GM21360 (cell line): Measurements from ENCODE around the gene FASTK.
"Not testable (repeated sequence)": the region's sequence is repeated elsewhere in the genome, so short reads cannot be mapped to it uniquely, and the experiment has no call there.

ENCODE experiments used
- ATAC-seq: cut with Tn5 transposase; IDR thresholded peaks from one replicate; pipeline ENCODE4 v1.9.1; 2021; ENCODE audit warnings: mild to moderate bottlenecking, moderate library complexity; ENCODE audit not compliant: unreplicated experiment

FASTK gene

DNA sequence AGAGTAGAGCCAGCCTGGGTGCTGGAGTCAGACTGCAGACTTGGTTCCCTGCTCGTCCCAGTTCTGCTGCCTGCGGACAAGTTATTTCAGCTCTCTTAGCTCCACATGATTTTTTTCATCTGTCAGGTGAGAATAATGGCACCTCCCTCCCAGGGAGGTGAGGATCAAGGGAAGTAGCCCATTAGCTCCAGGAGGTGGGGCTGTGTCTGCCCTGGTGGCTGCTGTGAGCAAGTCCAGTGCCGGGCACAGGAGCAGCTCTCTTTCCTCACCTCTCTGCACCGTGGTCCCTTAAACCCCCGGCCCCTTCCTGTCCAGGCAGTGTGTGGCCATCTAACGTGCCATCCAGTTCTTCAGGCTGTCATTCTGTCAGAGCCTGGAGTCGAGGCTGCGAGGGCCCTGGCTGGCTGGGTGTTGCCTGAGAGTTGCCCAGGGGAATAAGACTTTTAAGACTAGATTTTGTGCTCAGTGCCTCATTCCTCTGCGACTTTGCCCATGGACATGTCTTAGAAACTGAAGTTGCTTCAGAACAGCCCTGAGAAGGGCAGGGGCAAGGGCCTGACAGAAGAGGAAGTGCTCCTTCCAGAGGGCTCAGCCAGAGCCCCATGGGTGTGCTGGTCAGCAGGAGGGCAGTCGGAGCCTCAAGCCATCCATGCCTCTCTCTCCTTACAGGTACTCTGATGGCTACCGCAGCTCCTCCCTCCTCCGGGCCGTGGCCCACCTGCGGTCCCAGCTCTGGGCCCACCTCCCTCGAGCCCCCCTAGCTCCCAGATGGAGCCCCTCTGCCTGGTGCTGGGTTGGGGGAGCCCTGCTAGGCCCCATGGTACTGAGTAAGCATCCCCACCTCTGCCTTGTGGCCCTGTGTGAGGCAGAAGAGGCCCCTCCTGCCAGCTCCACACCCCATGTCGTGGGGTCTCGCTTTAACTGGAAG is 47.4 kb downstream of the FASTK start:
- no peak for ATAC-seq

DNA sequence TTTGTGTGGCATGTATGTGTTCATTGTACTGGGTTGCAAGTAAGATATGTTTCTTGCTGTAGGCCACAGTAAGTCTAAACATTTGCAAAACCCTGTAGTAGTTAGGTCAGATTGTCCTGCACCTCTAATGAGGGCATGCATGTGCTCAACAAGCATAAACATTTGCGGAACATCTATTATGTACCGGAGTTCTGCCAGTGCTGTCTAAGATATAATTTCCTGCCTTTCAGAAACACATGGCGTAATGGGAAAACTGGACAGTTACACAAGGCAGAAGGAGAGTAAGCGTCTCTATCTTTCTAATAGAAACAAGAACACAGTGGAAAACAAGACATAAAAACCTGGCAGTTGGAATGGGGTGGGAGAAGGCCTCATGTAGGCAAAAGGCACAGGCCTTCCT is 49.6 kb downstream of the FASTK start:
- ATAC-seq = no peak

GRCh38 chr7:151028948-151029501 is 51.6 kb downstream of the FASTK start:
- no peak for ATAC-seq

DNA sequence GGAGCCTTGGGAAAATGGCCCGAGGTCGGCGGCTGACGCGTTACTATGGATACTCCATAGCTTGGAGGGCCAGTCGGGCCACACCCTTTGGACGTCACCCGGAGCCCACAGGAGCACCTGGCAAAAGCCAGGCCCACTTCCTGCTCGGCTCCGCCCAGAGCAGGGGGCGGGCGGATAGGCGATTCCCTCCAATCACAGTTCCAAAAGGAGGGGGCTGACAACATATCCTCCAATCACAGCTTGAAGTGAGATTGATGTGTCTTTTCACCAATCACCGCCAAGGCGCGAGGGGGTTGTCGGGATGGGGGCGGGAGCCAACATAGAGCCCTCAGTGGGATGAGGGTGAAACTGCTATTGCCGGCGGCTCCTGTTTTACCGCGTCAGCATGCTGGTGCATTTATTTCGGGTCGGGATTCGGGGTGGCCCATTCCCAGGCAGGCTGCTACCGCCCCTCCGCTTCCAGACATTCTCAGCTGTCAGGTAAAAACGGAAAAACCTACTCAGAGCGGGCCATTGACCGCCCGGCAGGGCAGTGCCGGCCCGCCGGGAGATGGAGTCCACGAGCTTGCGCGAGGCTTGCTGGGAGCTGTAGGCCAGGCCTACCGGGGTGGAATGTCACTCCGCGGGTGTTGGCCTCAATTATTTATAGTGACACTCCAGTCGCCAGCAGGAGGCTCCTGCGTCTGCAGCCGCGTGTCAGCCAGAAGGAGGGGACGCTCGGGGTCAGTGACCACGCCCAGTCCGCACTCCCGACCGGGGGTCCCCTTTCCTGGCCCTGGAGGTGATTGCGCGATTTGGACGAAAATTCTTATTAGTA is 52.3 kb downstream of the FASTK start, which contains the start of gene ABCB8:
Gene ABCB8 (plus strand): TSS at position 320 of the 817 bp plus-strand sequence. CDS start 66 bp downstream, at position 386.
- ATAC-seq = peak; percentile 95

- not testable (repeated sequence) for ATAC-seq
Measured at GRCh38 chr7:151027728-151028130, 52.9 kb downstream of the FASTK start.

DNA sequence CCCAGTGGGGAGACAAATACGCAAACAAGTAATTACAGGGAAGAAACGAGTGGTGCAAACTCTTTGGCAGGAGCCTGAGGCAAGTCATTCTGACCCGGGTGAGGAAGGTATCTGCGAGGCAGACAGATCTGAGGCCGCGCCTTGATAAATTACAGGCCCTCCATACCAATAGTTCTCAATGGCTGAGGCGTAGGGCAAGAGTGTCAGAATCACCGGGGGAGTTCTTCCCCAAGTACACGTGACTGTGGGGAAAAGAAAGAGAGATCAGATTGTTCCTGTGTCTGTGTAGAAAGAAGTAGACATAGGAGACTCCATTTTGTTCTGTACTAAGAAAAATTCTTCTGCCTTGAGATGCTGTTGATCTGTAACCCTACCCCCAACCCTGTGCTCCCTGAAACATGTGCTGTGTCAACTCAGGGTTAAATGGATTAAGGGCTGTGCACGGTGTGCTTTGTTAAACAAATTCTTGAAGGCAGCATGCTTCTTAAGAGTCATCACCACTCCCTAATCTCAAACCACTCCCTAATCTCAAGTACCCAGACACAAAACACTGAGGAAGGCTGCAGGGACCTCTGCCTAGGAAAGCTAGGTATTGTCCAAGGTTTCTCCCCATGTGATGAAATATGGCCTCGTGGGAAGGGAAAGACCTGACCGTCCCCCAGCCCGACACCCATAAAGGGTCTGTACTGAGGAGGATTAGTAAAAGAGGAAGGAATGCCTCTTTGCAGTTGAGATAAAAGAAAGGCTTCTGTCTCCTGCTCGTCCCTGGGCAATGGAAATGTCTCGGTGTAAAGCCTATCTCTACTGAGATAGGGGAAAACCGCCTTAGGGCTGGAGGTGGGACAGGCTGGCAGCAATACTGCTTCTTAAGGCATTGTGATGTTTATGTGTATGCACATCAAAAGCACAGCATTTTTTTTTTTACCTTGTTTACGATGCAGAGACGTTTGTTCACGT is 53.6 kb downstream of the FASTK start:
- not testable (repeated sequence) for ATAC-seq
